GM12801 (cell line): Measurements from ENCODE around the gene SOX1.

Experiments
- TF ChIP-seq, protein P1 (sequence below): IDR thresholded peaks from one replicate; pipeline ENCODE4 v1.5.1; 2011; ENCODE audit warnings: control low read depth; ENCODE audit not compliant: insufficient read length; ENCODE audit errors: extremely low read depth

The SOX1 gene

GRCh38 chr13:112059457-112060281 is 7.3 kb upstream of the SOX1 start:
- TF ChIP-seq, protein P1, sequence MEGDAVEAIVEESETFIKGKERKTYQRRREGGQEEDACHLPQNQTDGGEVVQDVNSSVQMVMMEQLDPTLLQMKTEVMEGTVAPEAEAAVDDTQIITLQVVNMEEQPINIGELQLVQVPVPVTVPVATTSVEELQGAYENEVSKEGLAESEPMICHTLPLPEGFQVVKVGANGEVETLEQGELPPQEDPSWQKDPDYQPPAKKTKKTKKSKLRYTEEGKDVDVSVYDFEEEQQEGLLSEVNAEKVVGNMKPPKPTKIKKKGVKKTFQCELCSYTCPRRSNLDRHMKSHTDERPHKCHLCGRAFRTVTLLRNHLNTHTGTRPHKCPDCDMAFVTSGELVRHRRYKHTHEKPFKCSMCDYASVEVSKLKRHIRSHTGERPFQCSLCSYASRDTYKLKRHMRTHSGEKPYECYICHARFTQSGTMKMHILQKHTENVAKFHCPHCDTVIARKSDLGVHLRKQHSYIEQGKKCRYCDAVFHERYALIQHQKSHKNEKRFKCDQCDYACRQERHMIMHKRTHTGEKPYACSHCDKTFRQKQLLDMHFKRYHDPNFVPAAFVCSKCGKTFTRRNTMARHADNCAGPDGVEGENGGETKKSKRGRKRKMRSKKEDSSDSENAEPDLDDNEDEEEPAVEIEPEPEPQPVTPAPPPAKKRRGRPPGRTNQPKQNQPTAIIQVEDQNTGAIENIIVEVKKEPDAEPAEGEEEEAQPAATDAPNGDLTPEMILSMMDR = no peak

GRCh38 chr13:112060282-112060830 is 6.6 kb upstream of the SOX1 start:
- TF ChIP-seq, protein P1 = no peak

DNA sequence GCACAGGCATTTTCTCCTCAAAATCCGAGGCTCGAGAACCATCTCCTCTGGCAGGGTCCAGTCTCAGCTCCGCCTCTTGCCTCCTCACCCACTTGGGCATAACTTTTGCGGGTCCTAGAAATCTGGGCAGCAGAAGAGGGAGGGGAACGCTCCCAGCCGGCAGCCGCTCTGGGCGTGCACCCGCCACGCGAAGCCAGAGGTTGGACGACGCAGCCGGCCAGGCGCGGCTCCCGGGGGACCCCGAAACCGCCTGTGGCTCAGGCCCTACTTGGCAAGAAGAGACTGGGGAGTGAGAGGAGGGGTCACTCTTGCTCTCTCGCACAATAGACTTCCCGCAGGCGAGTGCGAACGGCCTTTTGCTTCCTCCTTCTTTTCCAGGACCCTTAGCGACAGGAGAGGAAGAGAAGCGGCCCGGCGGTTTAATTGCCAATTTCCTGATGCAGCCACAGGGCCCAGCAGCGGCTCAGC is 6.0 kb upstream of the SOX1 start:
- TF ChIP-seq, protein P1 = no peak

DNA sequence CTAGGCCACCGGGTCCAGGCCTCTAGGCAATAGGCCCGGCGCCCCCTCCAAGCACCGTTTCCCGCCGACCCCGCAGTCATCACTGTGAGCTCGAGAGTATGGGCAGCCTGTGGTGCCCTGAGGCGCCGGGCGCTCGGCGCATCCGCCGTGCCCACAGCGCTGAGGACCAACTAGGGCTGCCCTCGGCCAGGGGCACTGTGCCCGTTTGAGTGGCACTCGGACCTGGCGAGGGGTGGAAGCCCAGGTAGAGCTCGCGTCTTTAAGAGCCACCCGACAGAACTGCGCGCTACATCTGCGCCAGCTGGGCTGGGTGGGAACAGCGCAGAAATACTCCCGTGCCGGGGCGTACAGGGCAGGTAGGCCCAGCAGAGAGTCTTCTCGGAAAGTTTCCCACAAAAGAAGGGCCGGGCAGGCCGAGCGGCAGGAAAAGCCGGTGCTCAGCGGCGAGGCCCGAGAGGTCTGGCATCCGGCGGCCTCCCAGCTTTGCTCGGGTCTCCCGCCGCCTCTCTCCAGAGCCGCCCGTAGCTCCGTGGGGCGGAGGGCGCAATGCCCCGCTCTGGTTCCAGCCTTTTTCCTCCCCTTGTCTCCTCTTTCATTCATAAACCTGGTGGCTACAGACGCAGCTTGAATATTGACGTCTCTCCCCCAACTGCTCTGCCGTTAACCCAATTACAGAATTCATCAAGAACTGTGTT is 5.4 kb upstream of the SOX1 start:
- TF ChIP-seq, protein P1 = no peak

DNA sequence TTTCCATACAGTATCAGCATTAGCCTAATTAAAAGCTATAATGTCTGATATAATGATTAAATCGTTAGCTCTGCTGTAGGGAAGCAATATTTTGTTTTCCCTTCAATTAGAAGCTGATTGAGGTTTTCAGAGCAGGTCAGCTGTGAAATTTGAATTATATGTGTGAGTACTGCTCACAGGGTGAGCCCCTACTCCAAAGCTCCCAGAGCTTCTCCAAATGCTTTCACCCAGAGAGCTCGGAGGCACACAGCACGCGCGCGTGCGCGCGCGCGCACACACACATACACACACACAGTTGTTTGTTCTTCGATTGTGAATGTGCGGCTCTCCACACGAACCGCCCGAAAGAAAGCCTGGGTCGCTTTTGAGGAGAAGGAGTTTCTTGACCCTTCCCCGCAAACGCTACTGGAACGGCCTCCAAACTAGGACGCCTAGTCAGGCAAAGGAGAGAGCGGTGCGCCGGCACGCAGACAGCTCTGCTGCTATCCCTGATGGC is 4.8 kb upstream of the SOX1 start:
- TF ChIP-seq, protein P1 = no peak

- TF ChIP-seq, protein P1 = no peak
Measured at GRCh38 chr13:112062571-112063570, 4.1 kb upstream of the SOX1 start.

- TF ChIP-seq, protein P1 = no peak
Measured at GRCh38 chr13:112063807-112064206, 3.1 kb upstream of the SOX1 start.
